Spleen (tissue), 11 donors: ENCODE data around the gene C21orf91. TPM values are rescaled to one million over a fixed set of nuclear protein-coding genes. Genes with fewer than 3 reads are reported as not detected.

ENCODE experiments used
- DNase-seq: peaks from one replicate; pipeline ENCODE4 v3.0.0-alpha.2; 2020
- H3K27ac ChIP-seq, 8 donors: fragments of 200-600 bp; sonication (generic) in 7 of 8; 1 replicate in 4 of 8; 2 replicates in 4 of 8; pipeline versions ENCODE4 v1.5.0 to v1.8.0; 2016 to 2021; ENCODE audit warnings: inconsistent platforms in 4 of 8, mild to moderate bottlenecking in 4 of 8, moderate library complexity in 1 of 8
- H3K27me3 ChIP-seq, 7 donors: fragments of 200-600 bp; sonication (generic) in 6 of 7; replicated peaks in 1 of 7; 1 replicate in 4 of 7; 2 replicates in 3 of 7; pipeline versions ENCODE4 v1.5.0 to v1.8.0; 2016 to 2021; ENCODE audit warnings: inconsistent platforms in 3 of 7, mild to moderate bottlenecking in 1 of 7
- H3K36me3 ChIP-seq, 6 donors: fragments of 200-600 bp; sonication (generic) in 5 of 6; 1 replicate in 4 of 6; 2 replicates in 2 of 6; pipeline versions ENCODE4 v1.5.0 to v1.8.0; 2016 to 2021; ENCODE audit warnings: inconsistent platforms in 2 of 6
- H3K4me1 ChIP-seq, 6 donors: fragments of 200-600 bp; sonication (generic) in 5 of 6; 1 replicate in 3 of 6; 2 replicates in 3 of 6; pipeline versions ENCODE4 v1.5.0 to v1.8.0; 2016 to 2021; ENCODE audit warnings: inconsistent platforms in 3 of 6
- H3K4me3 ChIP-seq, 8 donors: fragments of 200-600 bp; sonication (generic) in 7 of 8; 1 replicate in 4 of 8; 2 replicates in 4 of 8; pipeline versions ENCODE4 v1.5.0 to v1.8.0; 2016 to 2021; ENCODE audit warnings: inconsistent platforms in 4 of 8, mild to moderate bottlenecking in 4 of 8, moderate library complexity in 2 of 8
- H3K9me3 ChIP-seq, 8 donors: fragments of 200-600 bp; sonication (generic) in 7 of 8; 1 replicate in 4 of 8; 2 replicates in 4 of 8; pipeline versions ENCODE4 v1.5.0 to v1.8.0; 2016 to 2021; ENCODE audit warnings: inconsistent platforms in 4 of 8
- POLR2A ChIP-seq, 3 donors: fragments of 450-650 bp; IDR thresholded peaks; one replicate each; pipeline ENCODE4 v1.5.1; 2017; ENCODE audit warnings: antibody characterized with exemption in 3 of 3, mild to moderate bottlenecking in 1 of 3
- POLR2AphosphoS5 ChIP-seq, 3 donors: sonication (generic); formaldehyde crosslinking; IDR thresholded peaks; one replicate each; pipeline ENCODE4 v1.5.1; 2017; ENCODE audit warnings: antibody characterized with exemption in 3 of 3
- WGBS, 5 donors: extraction: QIAGEN DNeasy Blood & Tissue Kit in 3 of 5; methylation state at CpG; one replicate each; pipeline versions ENCODE4 v1.1.5 to v1.1.7; 2013 to 2018; 5-methylcytosine and 5-hydroxymethylcytosine counted together
- intact Hi-C: fragments of 100-400 bp; cut with DNase I; formaldehyde crosslinking; loops from one replicate; pipeline ENCODE4 v1.15.0; 2023; ENCODE audit warnings: low total_unique reads
- polyA plus RNA-seq, 3 donors: library from polyadenylated mRNA; stranded (reverse); fragments of 200-250 nt; gene quantifications; one replicate each; pipeline ENCODE4 v1.2.1, GENCODE V29; 2013
- total RNA-seq, 7 donors: library from RNA; depleted of rRNA in 3 of 7; stranded (reverse); fragments of >200 nt in 3 of 7; fragmentation: NEBNext Ultra II Directional in 4 of 7; extraction: Animal tissue kit (Norgen Biotek cat#: 25700) in 4 of 7; gene quantifications; one replicate each; pipeline versions ENCODE4 v1.1.0 to v1.2.1, GENCODE V29; 2016 to 2021
- TF ChIP-seq, protein P1 (sequence below), 11 experiments: fragments of 200-600 bp in 7 of 11; fragments of 450-650 bp in 4 of 11; sonication (generic) in 4 of 11; IDR thresholded peaks in 8 of 11; conservative IDR thresholded peaks in 3 of 11; 1 replicate in 7 of 11; 2 replicates in 4 of 11; pipeline versions ENCODE4 v1.4.0 to v1.8.0; 2016 to 2021; ENCODE audit warnings: antibody characterized with exemption in 11 of 11, inconsistent platforms in 4 of 11, mild to moderate bottlenecking in 1 of 11
- donor health status: healthy with polysubstance abuse.
- donor health status: DM: no; HTN: no; CAD: no; lungs with moderate emphysema.
- donor health status: DM: no; HTN: no; CAD: no.
- donor health status: Bipolar disorder and iron deficiency.
- donor health status: healthy.
- donor health status: DM: no; HTN: no; CAD: no.
- donor health status: DM: yes; HTN: yes; CAD: no.

Gene C21orf91
- total and polyA plus RNA-seq, 10 donors: 4.2 to 28.6 (median 17.9) TPM

DNA sequence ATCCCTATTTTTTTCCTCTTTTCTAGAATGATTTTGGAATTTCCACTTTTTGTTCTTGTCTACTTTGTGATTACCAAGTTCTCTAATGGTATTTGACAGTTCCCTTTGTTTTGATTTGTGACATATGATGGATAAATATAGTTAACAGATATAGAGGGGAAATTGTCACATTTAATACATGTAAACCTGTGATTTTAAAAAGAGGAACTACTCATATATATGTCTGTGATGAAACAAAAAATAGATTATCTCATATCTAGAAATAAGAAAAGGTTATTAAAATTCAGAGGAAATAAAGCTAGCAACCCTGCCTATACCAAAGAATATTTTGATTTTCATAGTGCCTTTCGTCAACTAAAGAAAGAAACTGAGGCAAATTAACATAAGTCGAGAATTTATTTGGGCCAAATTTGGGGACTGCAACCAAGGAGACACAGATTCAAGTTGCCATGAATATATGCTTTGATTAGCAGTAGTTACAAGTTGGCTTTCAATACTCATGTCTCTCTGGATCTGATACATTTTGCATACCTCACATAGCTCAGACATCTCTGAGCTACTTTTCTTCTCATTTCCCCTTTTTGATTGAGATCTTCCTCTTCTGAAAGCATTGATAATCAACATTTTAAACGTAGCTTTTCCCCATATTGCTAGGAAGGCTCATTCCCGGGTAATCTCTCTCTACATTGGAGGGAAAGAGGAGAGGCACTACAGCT lies 15.6 kb upstream of the C21orf91 start:
- Histone ChIP-seq H3K4me3 (no peak overlapping the region), H3K4me1 (peaks cover 0 to 8% (median 0%) of the 10 kb centered on the region in 6 donors), H3K36me3 (no peaks in the 10 kb centered on the region), H3K27ac (no peak overlapping the region), H3K27me3 (no peaks in the 10 kb centered on the region), H3K9me3 (no peaks in the 10 kb centered on the region)
- DNase-seq: no peak
- intact Hi-C loops: no loop called here
- TF ChIP-seq POLR2AphosphoS5 (IDR thresholded peaks at IDR 0.05): no peak
- no peak for TF ChIP-seq POLR2A (IDR thresholded peaks at IDR 0.05)
- TF ChIP-seq, protein P1, sequence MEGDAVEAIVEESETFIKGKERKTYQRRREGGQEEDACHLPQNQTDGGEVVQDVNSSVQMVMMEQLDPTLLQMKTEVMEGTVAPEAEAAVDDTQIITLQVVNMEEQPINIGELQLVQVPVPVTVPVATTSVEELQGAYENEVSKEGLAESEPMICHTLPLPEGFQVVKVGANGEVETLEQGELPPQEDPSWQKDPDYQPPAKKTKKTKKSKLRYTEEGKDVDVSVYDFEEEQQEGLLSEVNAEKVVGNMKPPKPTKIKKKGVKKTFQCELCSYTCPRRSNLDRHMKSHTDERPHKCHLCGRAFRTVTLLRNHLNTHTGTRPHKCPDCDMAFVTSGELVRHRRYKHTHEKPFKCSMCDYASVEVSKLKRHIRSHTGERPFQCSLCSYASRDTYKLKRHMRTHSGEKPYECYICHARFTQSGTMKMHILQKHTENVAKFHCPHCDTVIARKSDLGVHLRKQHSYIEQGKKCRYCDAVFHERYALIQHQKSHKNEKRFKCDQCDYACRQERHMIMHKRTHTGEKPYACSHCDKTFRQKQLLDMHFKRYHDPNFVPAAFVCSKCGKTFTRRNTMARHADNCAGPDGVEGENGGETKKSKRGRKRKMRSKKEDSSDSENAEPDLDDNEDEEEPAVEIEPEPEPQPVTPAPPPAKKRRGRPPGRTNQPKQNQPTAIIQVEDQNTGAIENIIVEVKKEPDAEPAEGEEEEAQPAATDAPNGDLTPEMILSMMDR (IDR thresholded peaks at IDR 0.05 in 8 of 11, conservative IDR thresholded peaks at IDR 0.05 in 3 of 11): no peak
- 56 to 70% (median 63%) methylated on average over 4 of the region's 4 CpGs for WGBS, 5 donors

DNA sequence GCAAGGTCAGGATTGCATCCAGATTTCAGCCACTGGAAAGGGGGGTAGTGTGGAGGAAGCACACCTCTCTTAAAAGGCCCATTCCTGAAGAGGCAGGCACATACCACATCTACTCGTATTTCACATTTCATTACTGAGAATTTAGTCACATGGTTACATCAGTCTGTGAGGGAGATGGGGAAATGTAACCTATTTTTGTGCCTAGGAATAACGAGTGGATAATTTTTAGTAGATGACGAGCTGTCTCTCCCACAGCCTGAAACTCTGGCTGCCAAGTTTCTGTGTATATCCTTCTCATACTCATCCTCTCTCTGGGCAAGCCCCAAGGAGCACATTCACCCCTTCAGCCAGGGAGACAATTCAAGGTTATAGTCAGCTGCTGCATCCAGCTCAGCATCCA lies 10.3 kb upstream of the C21orf91 start:
- Histone ChIP-seq H3K4me1 (no peaks in the 10 kb centered on the region), H3K27me3 (no peaks in the 10 kb centered on the region), H3K4me3 (no peak overlapping the region), H3K36me3 (no peaks in the 10 kb centered on the region), H3K9me3 (no peaks in the 10 kb centered on the region), H3K27ac (no peak overlapping the region)
- no peak for TF ChIP-seq POLR2A (IDR thresholded peaks at IDR 0.05)
- TF ChIP-seq, protein P1 (IDR thresholded peaks at IDR 0.05 in 8 of 11, conservative IDR thresholded peaks at IDR 0.05 in 3 of 11): no peak
- no peak for TF ChIP-seq POLR2AphosphoS5 (IDR thresholded peaks at IDR 0.05)
- 74 to 94% (median 86%) methylated on average over 3 of the region's 3 CpGs for WGBS, 5 donors
- DNase-seq: no peak
- intact Hi-C loops: loop anchor here (10.0 kb wide), 1 partner anchor 215 kb away; the partner anchor contains the start of gene BTG3

DNA sequence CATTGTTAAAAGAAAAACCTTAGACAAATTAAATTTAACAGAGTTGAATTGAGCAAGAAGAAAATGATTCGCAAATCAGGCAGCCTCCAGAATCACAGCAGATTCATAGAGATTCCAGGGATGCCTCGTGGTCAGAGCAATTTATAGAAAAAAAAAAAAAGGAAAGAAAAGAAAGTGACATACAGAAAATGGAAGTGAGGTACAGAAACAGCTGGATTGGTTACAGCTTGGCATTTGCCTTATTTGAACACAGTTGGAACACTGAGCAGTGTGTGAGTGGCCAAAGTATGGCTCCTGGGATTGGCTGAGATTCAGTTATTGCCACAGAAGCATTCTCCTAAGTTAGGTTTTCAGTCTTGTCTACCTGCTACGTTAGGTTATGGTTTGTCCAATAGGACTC lies 9.1 kb upstream of the C21orf91 start:
- Histone ChIP-seq H3K36me3 (no peaks in the 10 kb centered on the region), H3K4me3 (no peak overlapping the region), H3K9me3 (no peaks in the 10 kb centered on the region), H3K27ac (no peak overlapping the region), H3K4me1 (no peaks in the 10 kb centered on the region), H3K27me3 (no peaks in the 10 kb centered on the region)
- TF ChIP-seq, protein P1 (IDR thresholded peaks at IDR 0.05 in 8 of 11, conservative IDR thresholded peaks at IDR 0.05 in 3 of 11): no peak
- no peak for TF ChIP-seq POLR2AphosphoS5 (IDR thresholded peaks at IDR 0.05)
- no peak for TF ChIP-seq POLR2A (IDR thresholded peaks at IDR 0.05)
- intact Hi-C loops: loop anchor here (10.0 kb wide), 1 partner anchor 213 kb away; the partner anchor contains the start of gene BTG3
- 65 to 79% (median 73%) methylated on average over 3 of the region's 3 CpGs for whole genome bisulfite sequencing, 5 donors
- no peak for DNase-seq

DNA sequence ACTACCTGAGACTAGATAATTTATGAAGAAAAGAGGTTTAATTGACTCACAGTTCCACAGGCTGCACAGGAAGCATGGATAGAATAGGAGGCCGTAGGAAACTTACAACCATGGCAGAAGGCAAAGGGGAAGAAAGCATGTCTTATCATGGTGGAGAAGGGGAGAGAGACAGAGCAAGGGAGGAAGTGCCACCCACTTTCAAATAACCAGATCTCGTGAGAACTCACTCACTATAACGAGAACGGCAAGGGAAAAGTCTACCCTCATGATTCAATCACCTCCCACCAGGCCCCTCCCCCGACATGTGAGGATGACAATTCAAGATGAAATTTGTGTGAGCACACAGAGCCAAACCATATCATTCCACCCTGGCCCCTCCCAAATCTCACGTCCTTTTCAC lies 4.7 kb upstream of the C21orf91 start:
- intact Hi-C loops: loop anchor here (10.0 kb wide), 1 partner anchor 209 kb away; the partner anchor contains the start of gene BTG3

More for the DNA sequence above, 4.7 kb upstream of the C21orf91 start:
- Histone ChIP-seq H3K36me3 (no peaks in the 10 kb centered on the region), H3K4me3 (no peak overlapping the region), H3K9me3 (no peaks in the 10 kb centered on the region), H3K4me1 (peaks cover 7 to 16% (median 9%) of the 10 kb centered on the region in 6 donors), H3K27me3 (no peaks in the 10 kb centered on the region), H3K27ac (no peak overlapping the region)
- TF ChIP-seq, protein P1 (IDR thresholded peaks at IDR 0.05 in 8 of 11, conservative IDR thresholded peaks at IDR 0.05 in 3 of 11): no peak
- TF ChIP-seq POLR2A (IDR thresholded peaks at IDR 0.05): no peak
- no peak for TF ChIP-seq POLR2AphosphoS5 (IDR thresholded peaks at IDR 0.05)
- DNase-seq: no peak
- WGBS, 5 donors: 71 to 83% (median 82%) methylated on average over 6 of the region's 6 CpGs
